22Rv1 (cell line): ENCODE results near the gene PLA2G2F.

Experiments used
- H3K27ac ChIP-seq: fragments of 450-650 bp; 2 replicates; pipeline ENCODE4 v1.5.1; 2017
- ZFX ChIP-seq: fragments of 450-650 bp; IDR thresholded peaks from 2 replicates; pipeline ENCODE4 v1.6.1; 2017; ENCODE audit warnings: antibody characterized with exemption, borderline replicate concordance
- TF ChIP-seq, protein P1 (sequence below): fragments of 450-650 bp; IDR thresholded peaks from 2 replicates; pipeline ENCODE4 v1.5.1; 2017; ENCODE audit warnings: mild to moderate bottlenecking

The PLA2G2F gene

DNA sequence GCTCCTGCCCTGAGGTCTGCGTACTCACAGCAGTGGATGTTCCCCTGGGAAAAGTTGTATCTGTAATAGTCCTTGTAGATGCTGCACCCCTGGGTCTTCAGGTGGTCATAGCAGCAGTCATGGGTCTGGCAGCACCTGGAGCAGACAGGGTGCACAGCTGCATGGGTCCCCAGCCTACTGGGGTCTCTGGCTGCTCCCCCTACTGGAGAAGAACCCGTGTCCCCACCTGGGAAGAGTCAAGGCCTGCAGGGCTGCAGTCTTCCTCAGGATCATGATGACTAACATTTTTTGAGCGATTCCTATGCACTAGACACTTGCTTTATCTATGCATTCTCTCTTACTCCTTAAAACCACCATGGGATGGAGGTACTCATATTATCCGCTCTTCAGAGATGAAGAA is 23.6 kb upstream of the PLA2G2F start:
- no peak for TF ChIP-seq ZFX
- TF ChIP-seq, protein P1, sequence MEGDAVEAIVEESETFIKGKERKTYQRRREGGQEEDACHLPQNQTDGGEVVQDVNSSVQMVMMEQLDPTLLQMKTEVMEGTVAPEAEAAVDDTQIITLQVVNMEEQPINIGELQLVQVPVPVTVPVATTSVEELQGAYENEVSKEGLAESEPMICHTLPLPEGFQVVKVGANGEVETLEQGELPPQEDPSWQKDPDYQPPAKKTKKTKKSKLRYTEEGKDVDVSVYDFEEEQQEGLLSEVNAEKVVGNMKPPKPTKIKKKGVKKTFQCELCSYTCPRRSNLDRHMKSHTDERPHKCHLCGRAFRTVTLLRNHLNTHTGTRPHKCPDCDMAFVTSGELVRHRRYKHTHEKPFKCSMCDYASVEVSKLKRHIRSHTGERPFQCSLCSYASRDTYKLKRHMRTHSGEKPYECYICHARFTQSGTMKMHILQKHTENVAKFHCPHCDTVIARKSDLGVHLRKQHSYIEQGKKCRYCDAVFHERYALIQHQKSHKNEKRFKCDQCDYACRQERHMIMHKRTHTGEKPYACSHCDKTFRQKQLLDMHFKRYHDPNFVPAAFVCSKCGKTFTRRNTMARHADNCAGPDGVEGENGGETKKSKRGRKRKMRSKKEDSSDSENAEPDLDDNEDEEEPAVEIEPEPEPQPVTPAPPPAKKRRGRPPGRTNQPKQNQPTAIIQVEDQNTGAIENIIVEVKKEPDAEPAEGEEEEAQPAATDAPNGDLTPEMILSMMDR = no peak
- H3K27ac ChIP-seq = no peak overlapping the region

DNA sequence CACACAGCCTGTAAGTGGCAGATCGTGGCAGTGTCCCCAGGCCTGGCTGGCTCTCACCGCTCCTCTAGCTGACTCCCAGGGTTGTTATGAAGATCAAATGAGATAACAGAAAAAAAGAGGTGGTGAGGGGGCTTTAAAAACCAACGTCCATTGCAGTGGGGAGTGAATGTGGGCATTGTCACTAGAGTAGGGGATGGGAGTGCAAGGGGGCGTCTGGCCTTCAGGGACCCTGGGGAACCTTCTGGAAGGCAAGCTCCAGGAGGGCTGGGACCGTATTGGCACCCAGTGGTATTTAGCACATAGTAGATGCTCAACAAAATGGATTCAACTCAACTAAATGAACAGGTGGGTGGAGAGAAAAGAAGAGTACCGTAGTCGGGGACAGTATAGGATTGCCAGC is 23.2 kb upstream of the PLA2G2F start:
- no peak for TF ChIP-seq ZFX
- TF ChIP-seq, protein P1 = no peak
- H3K27ac ChIP-seq = no peak overlapping the region

DNA sequence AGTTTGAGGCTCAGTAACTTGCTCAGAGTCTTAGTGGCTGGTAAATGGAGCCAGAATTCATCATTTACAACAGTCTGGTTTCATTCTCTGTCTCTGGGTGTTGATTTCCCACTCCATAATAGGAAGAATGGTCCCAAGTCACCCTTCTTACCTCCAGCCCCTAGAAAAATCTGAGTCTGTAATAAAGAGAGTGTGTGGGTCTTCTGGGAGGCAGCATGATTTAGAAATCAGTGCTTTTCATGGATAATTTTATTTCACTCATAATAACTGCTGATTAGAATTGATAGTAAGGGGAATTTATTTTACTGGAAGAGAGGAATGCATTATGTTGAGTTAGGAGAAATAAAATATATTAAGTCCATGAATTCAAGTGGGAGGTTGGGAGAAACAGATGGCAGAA is 21.9 kb upstream of the PLA2G2F start:
- no peak overlapping the region for H3K27ac ChIP-seq
- TF ChIP-seq ZFX = no peak
- TF ChIP-seq, protein P1 = no peak

DNA sequence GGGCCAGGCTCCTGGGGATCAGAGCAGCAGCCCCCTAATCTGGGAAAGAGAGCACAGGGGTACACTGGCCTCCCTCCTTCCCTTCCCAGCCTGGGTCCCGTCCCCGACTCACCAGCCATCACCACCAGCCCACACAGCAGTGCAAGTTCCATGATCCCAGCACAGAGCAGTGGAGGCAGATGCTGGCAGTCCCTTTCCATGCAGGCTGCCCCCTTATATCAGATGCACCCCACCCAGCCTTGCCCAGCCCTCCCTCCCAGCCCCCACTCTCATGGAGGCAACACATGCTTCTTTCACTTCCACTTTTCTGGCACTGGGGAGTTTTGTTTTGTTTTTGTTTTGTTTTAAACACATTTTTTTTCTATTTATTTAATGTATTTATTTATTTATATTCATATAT is 19.8 kb upstream of the PLA2G2F start, which contains the start of gene PLA2G2D:
Gene PLA2G2D, minus strand, starts transcription at position 190 of the 400 bp plus-strand sequence. Its CDS starts 38 bp downstream, at position 152.
- H3K27ac ChIP-seq = no peak within 1 kb of the TSS
- TF ChIP-seq, protein P1 = no peak
- TF ChIP-seq ZFX = no peak

DNA sequence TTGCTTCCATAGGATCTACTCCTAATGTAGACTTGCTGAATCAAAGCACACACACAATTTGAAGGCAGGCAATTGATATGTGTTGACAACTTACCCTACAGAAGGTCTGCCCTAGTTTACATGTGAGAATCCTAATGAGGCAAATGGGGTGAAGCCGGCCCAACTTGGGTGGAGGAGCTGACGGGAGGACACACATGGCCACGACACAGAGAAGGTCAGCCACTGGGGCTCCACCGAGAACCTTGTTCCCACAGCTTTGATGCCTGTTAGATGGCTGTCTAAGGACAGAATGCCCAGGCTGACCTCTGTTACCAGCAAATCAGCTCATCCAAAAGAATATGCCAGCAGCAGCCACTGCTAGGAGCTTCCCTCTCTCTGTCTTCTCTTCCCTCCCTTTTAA is 18.3 kb upstream of the PLA2G2F start:
- H3K27ac ChIP-seq = no peak overlapping the region
- TF ChIP-seq, protein P1 = no peak
- no peak for TF ChIP-seq ZFX

DNA sequence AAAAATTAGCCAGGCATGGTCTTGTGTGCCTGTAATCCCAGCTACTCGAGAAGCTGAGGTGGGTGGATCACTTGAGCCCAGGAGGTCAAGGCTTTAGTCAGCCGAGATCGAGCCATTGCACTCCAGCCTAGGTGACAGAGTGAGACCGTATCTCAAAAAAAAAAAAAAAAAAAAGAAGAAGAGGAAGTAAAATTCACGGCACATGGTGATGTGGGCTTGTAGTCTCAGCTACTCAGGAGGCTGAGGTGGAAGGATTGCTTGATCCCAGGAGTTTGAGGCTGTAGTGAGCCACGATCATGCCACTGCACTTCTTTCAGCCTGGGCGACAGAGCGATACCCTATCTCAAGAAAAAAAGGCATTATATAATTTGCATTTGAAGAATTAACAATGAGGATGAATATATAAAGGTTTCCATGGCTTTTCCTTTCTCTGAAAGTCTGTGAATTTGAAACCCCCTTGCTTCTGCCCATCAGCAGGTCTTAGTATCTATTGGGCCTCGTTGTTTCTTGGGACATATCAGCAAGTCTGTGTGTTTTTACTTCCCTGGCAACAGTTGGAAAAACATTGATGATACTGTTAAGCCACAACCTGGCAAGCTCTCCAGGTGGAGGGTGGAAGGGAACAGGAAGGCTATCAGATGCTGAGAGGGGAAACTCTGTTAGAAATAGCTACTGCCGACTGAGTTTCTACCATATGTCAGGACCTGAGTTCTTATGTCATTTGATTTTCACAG is 15.2 kb upstream of the PLA2G2F start:
- TF ChIP-seq, protein P1 = no peak
- no peak for TF ChIP-seq ZFX

DNA sequence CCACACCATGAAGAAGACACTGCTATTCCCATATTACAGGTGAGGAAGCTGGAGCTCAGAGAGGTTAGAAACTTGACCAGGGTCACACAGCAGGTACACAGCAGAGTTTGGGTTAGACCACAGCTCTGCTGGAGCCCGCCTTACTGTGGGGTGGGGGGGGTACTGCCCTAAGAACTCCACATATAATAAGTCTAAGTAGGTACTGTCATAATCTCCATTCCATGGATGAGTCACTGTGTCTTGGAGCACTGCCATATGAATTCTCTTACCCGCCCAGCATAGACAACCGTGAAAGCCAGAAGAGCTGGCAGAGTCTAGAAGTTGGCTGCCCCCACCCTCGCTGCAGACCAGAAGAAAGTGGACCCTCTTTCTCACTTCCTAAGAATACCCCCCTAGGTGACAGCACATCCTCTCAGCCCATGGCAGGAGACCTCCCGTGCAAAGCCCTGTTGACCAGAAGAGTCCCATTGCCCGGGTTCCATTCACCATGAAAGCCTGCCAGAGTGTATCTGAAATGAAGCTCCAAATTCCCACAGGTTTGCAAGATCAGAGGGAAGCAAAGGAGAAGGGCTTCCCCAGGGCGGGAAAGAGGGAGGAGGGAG is 14.6 kb upstream of the PLA2G2F start:
- no peak for TF ChIP-seq ZFX
- TF ChIP-seq, protein P1 = no peak
- H3K27ac ChIP-seq = no peak overlapping the region

More for the DNA sequence above, 15.2 kb upstream of the PLA2G2F start:
- no peak overlapping the region for H3K27ac ChIP-seq
